Glutamatergic neuron (in vitro differentiated cells): ENCODE measurements around the gene PDE6A. TPM values are rescaled to one million over a fixed set of nuclear protein-coding genes. Genes with fewer than 3 reads are reported as not detected.

ENCODE experiments used
- DNase-seq: peaks from one replicate; pipeline ENCODE4 v3.0.0; 2022
- H3K27ac Mint-ChIP-seq: one replicate; pipeline ENCODE4 v1.8.0; 2020; ENCODE audit warnings: mild to moderate bottlenecking, mixed read lengths, inconsistent platforms; ENCODE audit not compliant: unreplicated experiment
- H3K27me3 Mint-ChIP-seq: one replicate; pipeline ENCODE4 v1.8.0; 2020; ENCODE audit warnings: mild to moderate bottlenecking, moderate library complexity, mixed read lengths, inconsistent platforms; ENCODE audit not compliant: unreplicated experiment
- H3K36me3 Mint-ChIP-seq: one replicate; pipeline ENCODE4 v1.8.0; 2020; ENCODE audit warnings: mild to moderate bottlenecking, mixed read lengths, inconsistent platforms; ENCODE audit not compliant: unreplicated experiment
- H3K4me1 Mint-ChIP-seq: one replicate; pipeline ENCODE4 v1.8.0; 2020; ENCODE audit warnings: mild to moderate bottlenecking, low read depth, mixed read lengths, inconsistent platforms; ENCODE audit not compliant: unreplicated experiment
- H3K4me3 Mint-ChIP-seq: one replicate; pipeline ENCODE4 v1.8.0; 2020; ENCODE audit warnings: mild to moderate bottlenecking, mixed read lengths, inconsistent platforms; ENCODE audit not compliant: unreplicated experiment
- H3K9me3 Mint-ChIP-seq: one replicate; pipeline ENCODE4 v1.8.0; 2020; ENCODE audit warnings: mild to moderate bottlenecking, moderate library complexity, mixed read lengths, inconsistent platforms; ENCODE audit not compliant: unreplicated experiment
- total RNA-seq: library from RNA; stranded (reverse); fragmentation: NEBNext Ultra II Directional; extraction: Animal tissue kit (Norgen Biotek cat#: 25700); gene quantifications from one replicate; pipeline ENCODE4 v1.2.1, GENCODE V29; 2021; ENCODE audit not compliant: unreplicated experiment
- TF ChIP-seq, protein P1 (sequence below): fragments of 200-600 bp; sonication (generic); IDR thresholded peaks from one replicate; pipeline ENCODE4 v1.5.0; 2021; ENCODE audit not compliant: partially characterized antibody, unreplicated experiment

PDE6A gene
- total RNA-seq, 1 donor from 2014 or later: not detected

DNA sequence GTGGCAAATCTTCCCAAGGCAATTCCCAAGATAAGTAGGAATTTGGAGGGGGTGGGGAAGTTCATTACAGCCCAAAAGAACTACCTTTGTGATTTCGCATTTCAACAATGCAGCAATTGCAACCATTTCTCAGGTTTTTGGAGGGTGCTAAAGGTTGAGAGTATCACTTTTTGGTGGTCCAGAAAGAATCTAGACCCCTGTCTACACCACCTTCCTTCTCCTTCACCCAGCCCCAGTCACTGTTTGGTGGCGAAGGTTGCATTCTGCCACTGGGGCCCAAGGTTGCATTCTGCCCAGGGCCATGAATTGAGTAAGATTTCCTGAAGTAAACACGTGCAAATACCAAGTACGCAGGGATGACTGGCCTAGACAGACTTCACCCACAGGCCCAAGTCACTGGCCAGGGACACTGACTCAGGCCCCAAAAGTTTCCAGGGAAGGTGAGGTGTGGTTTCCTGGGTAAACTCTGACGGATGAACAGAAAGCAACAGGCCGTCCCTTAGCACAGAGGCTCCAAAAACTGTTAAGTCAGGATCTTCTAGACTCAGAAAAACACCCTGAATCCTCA, 5.7 kb downstream of the PDE6A start:
- no peak overlapping the region for H3K4me3 Mint-ChIP-seq
- DNase-seq: no peak
- peaks cover 6% of the 10 kb centered on the region for H3K27me3 Mint-ChIP-seq
- H3K27ac Mint-ChIP-seq: no peak overlapping the region
- peaks cover 5% of the 10 kb centered on the region for H3K4me1 Mint-ChIP-seq
- H3K9me3 Mint-ChIP-seq: no peaks in the 10 kb centered on the region
- TF ChIP-seq, protein P1, sequence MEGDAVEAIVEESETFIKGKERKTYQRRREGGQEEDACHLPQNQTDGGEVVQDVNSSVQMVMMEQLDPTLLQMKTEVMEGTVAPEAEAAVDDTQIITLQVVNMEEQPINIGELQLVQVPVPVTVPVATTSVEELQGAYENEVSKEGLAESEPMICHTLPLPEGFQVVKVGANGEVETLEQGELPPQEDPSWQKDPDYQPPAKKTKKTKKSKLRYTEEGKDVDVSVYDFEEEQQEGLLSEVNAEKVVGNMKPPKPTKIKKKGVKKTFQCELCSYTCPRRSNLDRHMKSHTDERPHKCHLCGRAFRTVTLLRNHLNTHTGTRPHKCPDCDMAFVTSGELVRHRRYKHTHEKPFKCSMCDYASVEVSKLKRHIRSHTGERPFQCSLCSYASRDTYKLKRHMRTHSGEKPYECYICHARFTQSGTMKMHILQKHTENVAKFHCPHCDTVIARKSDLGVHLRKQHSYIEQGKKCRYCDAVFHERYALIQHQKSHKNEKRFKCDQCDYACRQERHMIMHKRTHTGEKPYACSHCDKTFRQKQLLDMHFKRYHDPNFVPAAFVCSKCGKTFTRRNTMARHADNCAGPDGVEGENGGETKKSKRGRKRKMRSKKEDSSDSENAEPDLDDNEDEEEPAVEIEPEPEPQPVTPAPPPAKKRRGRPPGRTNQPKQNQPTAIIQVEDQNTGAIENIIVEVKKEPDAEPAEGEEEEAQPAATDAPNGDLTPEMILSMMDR: no peak
- H3K36me3 Mint-ChIP-seq: no peaks in the 10 kb centered on the region

DNA sequence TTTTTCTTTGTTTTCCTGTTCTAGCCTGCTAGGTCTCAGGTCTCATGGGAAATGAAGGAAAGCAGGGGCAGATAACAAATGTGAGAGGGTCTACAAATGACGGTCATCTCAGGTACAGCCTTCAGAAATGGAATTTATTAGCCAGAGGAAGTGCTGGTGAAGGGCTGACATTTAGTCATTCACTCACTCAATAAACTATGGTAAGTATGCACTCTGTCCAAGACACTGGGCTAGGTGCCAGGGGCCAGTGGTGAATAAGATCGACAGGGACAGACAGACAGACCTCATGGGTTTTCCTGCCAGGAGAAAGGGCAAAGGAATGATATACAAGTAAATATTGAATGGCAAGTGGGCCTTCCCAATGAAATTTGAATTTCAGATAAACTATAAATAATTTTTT, 6.3 kb downstream of the PDE6A start:
- H3K27ac Mint-ChIP-seq: no peak overlapping the region
- no peak overlapping the region for H3K4me3 Mint-ChIP-seq
- peaks cover 5% of the 10 kb centered on the region for H3K4me1 Mint-ChIP-seq
- no peaks in the 10 kb centered on the region for H3K9me3 Mint-ChIP-seq
- no peaks in the 10 kb centered on the region for H3K36me3 Mint-ChIP-seq
- no peak for DNase-seq
- H3K27me3 Mint-ChIP-seq: peaks cover 6% of the 10 kb centered on the region
- TF ChIP-seq, protein P1: no peak

DNA sequence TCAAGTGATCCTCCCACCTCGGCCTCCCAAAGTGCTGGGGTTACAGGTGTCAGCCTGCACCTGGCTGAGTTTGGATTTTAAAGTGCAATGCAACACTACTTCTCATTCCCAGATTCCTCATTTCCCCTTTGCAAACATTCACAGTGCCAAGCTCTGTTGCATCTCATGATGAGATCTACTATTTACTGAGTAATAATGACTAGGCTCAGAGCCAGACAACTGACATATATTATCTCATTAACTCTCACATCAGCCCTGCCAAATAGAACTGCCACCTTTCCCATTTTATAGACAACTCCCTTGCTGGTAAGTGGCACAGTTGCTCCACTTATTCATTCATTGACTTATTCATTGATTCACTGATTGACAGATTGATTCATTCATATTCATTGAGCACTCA, 7.0 kb downstream of the PDE6A start:
- Mint-ChIP-seq H3K36me3 (no peaks in the 10 kb centered on the region), H3K4me1 (peaks cover 2% of the 10 kb centered on the region), H3K9me3 (no peaks in the 10 kb centered on the region), H3K27me3 (peaks cover 6% of the 10 kb centered on the region), H3K27ac (no peak overlapping the region), H3K4me3 (no peak overlapping the region)
- TF ChIP-seq, protein P1: no peak
- DNase-seq: no peak

DNA sequence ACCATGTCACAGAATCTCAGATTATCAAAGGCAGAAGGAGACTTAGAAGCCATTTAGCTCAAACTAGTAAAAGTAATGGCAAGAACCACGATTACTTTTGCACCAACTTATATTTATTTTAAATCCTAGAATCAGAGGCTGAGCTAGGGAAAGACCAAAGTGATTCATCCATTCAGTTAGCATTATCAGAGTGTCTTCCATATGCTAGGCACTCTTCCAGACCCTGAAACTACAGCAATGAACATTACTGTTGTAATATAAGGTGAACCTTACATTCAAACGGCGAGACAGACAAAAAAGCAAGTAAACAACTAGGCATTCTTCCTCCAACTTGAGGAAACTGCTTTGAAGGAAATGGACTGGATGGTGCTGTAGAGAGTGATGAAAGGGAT, 7.9 kb downstream of the PDE6A start:
- no peak overlapping the region for H3K4me3 Mint-ChIP-seq
- no peak for DNase-seq
- no peaks in the 10 kb centered on the region for H3K4me1 Mint-ChIP-seq
- H3K27me3 Mint-ChIP-seq: peaks cover 4% of the 10 kb centered on the region
- TF ChIP-seq, protein P1: no peak
- no peaks in the 10 kb centered on the region for H3K36me3 Mint-ChIP-seq
- no peaks in the 10 kb centered on the region for H3K9me3 Mint-ChIP-seq
- H3K27ac Mint-ChIP-seq: no peak overlapping the region

DNA sequence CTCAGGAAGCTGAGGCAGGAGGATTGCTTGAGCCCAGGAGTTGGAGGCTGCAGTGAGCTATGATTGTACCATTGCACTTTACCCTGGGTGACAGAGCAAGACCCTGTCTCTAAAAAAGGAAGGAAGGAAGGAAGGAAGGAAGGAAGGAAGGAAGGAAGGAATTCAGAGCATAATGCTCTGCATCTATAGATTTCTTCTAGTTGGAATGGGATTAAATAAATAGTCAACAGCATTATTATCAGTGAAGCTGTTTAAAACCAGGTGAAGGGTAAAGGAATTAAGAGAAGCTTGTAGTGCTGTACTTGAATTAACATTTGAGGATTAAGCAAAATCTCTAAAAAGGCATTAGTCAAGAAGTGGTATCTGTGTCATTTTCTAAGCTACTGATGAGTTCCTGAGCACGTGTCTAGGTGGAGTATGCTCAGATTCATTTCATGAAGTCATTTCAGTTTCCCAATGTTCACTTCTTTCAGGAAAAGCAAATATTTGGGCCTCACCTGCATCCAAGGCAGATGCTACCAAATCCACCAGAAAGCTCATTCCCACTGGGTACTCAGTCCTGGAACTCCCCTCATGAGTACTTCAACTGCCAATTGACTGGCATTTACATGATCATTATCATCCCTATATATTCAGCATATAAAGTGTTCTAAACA, 8.4 kb downstream of the PDE6A start:
- TF ChIP-seq, protein P1: no peak
- H3K4me3 Mint-ChIP-seq: no peak overlapping the region
- H3K36me3 Mint-ChIP-seq: no peaks in the 10 kb centered on the region
- no peak for DNase-seq
- H3K4me1 Mint-ChIP-seq: no peaks in the 10 kb centered on the region
- no peak overlapping the region for H3K27ac Mint-ChIP-seq
- no peaks in the 10 kb centered on the region for H3K9me3 Mint-ChIP-seq
- H3K27me3 Mint-ChIP-seq: peaks cover 4% of the 10 kb centered on the region
